ENCODE measurements around the gene ZNF81. TPM values are rescaled to one million over a fixed set of nuclear protein-coding genes. Genes with fewer than 3 reads are reported as not detected.

Gene ZNF81
- total RNA-seq, 6 experiments from 2014 or later = 2.4 to 3.8 (median 3.3) TPM

- peak overlapping the region; percentile 57 to 86 (median 65) for H3K27ac ChIP-seq
- no peaks in the 10 kb centered on the region for H3K27me3 ChIP-seq
- H3K9me3 ChIP-seq = no peaks in the 10 kb centered on the region
- no peaks in the 10 kb centered on the region for H3K36me3 ChIP-seq
- no peak for TF ChIP-seq CTCF (IDR thresholded peaks at IDR 0.05)
- TF ChIP-seq POLR2A (IDR thresholded peaks at IDR 0.05) = no peak
- peak; percentile 87 to 92 (median 90) for ATAC-seq
- H3K4me1 ChIP-seq = peaks cover 0 to 5% (median 0%) of the 10 kb centered on the region in 4 donors
- WGBS (ENCODE audit: insufficient coverage, low coverage, low lambda C conversion rate, missing lambda C conversion rate) = 0% methylated on average over 2 of the region's 2 CpGs
- no peak overlapping the region for H3K4me3 ChIP-seq
- intact Hi-C loops (cut with DNase I) = no loop called here
- DNase-seq = peak; percentile 46 to 79 (median 65)
Measured at GRCh38 chrX:47863187-47863586, 26.5 kb downstream of the ZNF81 start.

GRCh38 chrX:47864300-47864699 is 27.6 kb downstream of the ZNF81 start:
- DNase-seq (no peak), ATAC-seq (no peak)
- Histone ChIP-seq H3K36me3 (no peaks in the 10 kb centered on the region), H3K4me3 (no peak overlapping the region), H3K27me3 (no peaks in the 10 kb centered on the region), H3K9me3 (no peaks in the 10 kb centered on the region), H3K27ac (no peak overlapping the region), H3K4me1 (peaks cover 0 to 5% (median 0%) of the 10 kb centered on the region in 4 donors)
- TF ChIP-seq CTCF (IDR thresholded peaks at IDR 0.05) (no peak), POLR2A (IDR thresholded peaks at IDR 0.05) (no peak)
- intact Hi-C loops (cut with DNase I) = no loop called here
- 69% methylated on average over 2 of the region's 3 CpGs for WGBS (ENCODE audit: insufficient coverage, low coverage, low lambda C conversion rate, missing lambda C conversion rate)

GRCh38 chrX:47864785-47865184 is 28.1 kb downstream of the ZNF81 start:
- Histone ChIP-seq H3K27ac (no peak overlapping the region), H3K4me1 (peaks cover 0 to 5% (median 0%) of the 10 kb centered on the region in 4 donors), H3K4me3 (no peak overlapping the region), H3K27me3 (no peaks in the 10 kb centered on the region), H3K36me3 (no peaks in the 10 kb centered on the region), H3K9me3 (no peaks in the 10 kb centered on the region)
- intact Hi-C loops (cut with DNase I) = no loop called here
- ATAC-seq (no peak), DNase-seq (no peak)
- TF ChIP-seq POLR2A (IDR thresholded peaks at IDR 0.05) (no peak), CTCF (IDR thresholded peaks at IDR 0.05) (no peak)
- 60% methylated on average over 1 of the region's 1 CpG for WGBS (ENCODE audit: insufficient coverage, low coverage, low lambda C conversion rate, missing lambda C conversion rate)

- Histone ChIP-seq H3K27me3 (no peaks in the 10 kb centered on the region), H3K36me3 (no peaks in the 10 kb centered on the region), H3K4me3 (no peak overlapping the region), H3K27ac (no peak overlapping the region), H3K9me3 (no peaks in the 10 kb centered on the region), H3K4me1 (no peaks in the 10 kb centered on the region)
- TF ChIP-seq POLR2A (IDR thresholded peaks at IDR 0.05) (no peak), CTCF (IDR thresholded peaks at IDR 0.05) (no peak)
- 50% methylated on average over 2 of the region's 3 CpGs for WGBS (ENCODE audit: insufficient coverage, low coverage, low lambda C conversion rate, missing lambda C conversion rate)
- DNase-seq (no peak), ATAC-seq (no peak)
- intact Hi-C loops (cut with DNase I) = no loop called here
Measured at GRCh38 chrX:47873123-47873522, 36.4 kb downstream of the ZNF81 start.

- H3K36me3 ChIP-seq = no peaks in the 10 kb centered on the region
- TF ChIP-seq POLR2A (IDR thresholded peaks at IDR 0.05) = no peak
- no peak for TF ChIP-seq CTCF (IDR thresholded peaks at IDR 0.05)
- DNase-seq (no peak), ATAC-seq (no peak)
- H3K27me3 ChIP-seq = no peaks in the 10 kb centered on the region
- no peaks in the 10 kb centered on the region for H3K4me1 ChIP-seq
- intact Hi-C loops (cut with DNase I) = no loop called here
- no peaks in the 10 kb centered on the region for H3K9me3 ChIP-seq
- no peak overlapping the region for H3K4me3 ChIP-seq
- no peak overlapping the region for H3K27ac ChIP-seq
- WGBS (ENCODE audit: insufficient coverage, low coverage, low lambda C conversion rate, missing lambda C conversion rate) = 52% methylated on average over 4 of the region's 6 CpGs
Measured at GRCh38 chrX:47877327-47877726, 40.6 kb downstream of the ZNF81 start.

All from right lobe of liver (tissue), 6 donors.